Pons (tissue), 1 donor: ENCODE results near the gene CFAP99.

ENCODE experiments used
- DNase-seq: peaks from one replicate; pipeline ENCODE4 v3.0.0-alpha.2; 2016; ENCODE audit warnings: low spot score

CFAP99 gene

GRCh38 chr4:2468456-2469191, 49.9 kb downstream of the CFAP99 start, which contains the start of gene RNF4:
Gene RNF4, plus strand, starts transcription at chr4:2469106. Its CDS starts 21,388 bp downstream, at chr4:2490494.
- DNase-seq = peak; percentile 97

GRCh38 chr4:2469192-2469984, 50.6 kb downstream of the CFAP99 start:
- no peak for DNase-seq

- no peak for DNase-seq
These were observed 52.0 kb downstream of the CFAP99 start for GRCh38 chr4:2470791-2471190.

- no peak for DNase-seq
These were observed 53.4 kb downstream of the CFAP99 start for GRCh38 chr4:2472187-2472586.

GRCh38 chr4:2478229-2478628, 59.5 kb downstream of the CFAP99 start:
- DNase-seq = no peak

GRCh38 chr4:2480649-2481048, 61.9 kb downstream of the CFAP99 start:
- no peak for DNase-seq

GRCh38 chr4:2482192-2482591, 63.4 kb downstream of the CFAP99 start:
- no peak for DNase-seq

GRCh38 chr4:2482693-2483092, 63.9 kb downstream of the CFAP99 start:
- peak; percentile 68 for DNase-seq

GRCh38 chr4:2483237-2483636, 64.5 kb downstream of the CFAP99 start:
- no peak for DNase-seq

- no peak for DNase-seq
These were observed 65.4 kb downstream of the CFAP99 start for GRCh38 chr4:2484185-2484584.

- DNase-seq = peak; percentile 80
These were observed 66.2 kb downstream of the CFAP99 start for GRCh38 chr4:2484993-2485392.

GRCh38 chr4:2485956-2486355, 67.2 kb downstream of the CFAP99 start:
- no peak for DNase-seq

GRCh38 chr4:2486981-2487380, 68.2 kb downstream of the CFAP99 start:
- no peak for DNase-seq

GRCh38 chr4:2487632-2488031, 68.9 kb downstream of the CFAP99 start:
- no peak for DNase-seq

- no peak for DNase-seq
These were observed 70.5 kb downstream of the CFAP99 start for GRCh38 chr4:2489081-2489805.

- no peak for DNase-seq
These were observed 71.2 kb downstream of the CFAP99 start for GRCh38 chr4:2489841-2490552.

- no peak for DNase-seq
These were observed 74.2 kb downstream of the CFAP99 start for GRCh38 chr4:2492970-2493369.

- DNase-seq = no peak
These were observed 76.2 kb downstream of the CFAP99 start for GRCh38 chr4:2494992-2495391.

GRCh38 chr4:2497324-2497723, 78.6 kb downstream of the CFAP99 start:
- DNase-seq = no peak

GRCh38 chr4:2497931-2498330, 79.2 kb downstream of the CFAP99 start:
- DNase-seq = peak; percentile 85

- no peak for DNase-seq
These were observed 81.8 kb downstream of the CFAP99 start for GRCh38 chr4:2500547-2500946.

GRCh38 chr4:2501034-2501594, 82.4 kb downstream of the CFAP99 start:
- DNase-seq = no peak
